Ishikawa (cell line): ENCODE data around the gene OBSCN.

Experiments
- CEBPB ChIP-seq: IDR thresholded peaks from 2 replicates; pipeline ENCODE4 v1.6.1; 2012
- CREB1 ChIP-seq: IDR thresholded peaks from 2 replicates; pipeline ENCODE4 v1.6.1; 2012; ENCODE audit warnings: low read depth
- EP300 ChIP-seq: IDR thresholded peaks from 2 replicates; pipeline ENCODE4 v1.6.1; 2012; ENCODE audit warnings: borderline replicate concordance

DNA sequence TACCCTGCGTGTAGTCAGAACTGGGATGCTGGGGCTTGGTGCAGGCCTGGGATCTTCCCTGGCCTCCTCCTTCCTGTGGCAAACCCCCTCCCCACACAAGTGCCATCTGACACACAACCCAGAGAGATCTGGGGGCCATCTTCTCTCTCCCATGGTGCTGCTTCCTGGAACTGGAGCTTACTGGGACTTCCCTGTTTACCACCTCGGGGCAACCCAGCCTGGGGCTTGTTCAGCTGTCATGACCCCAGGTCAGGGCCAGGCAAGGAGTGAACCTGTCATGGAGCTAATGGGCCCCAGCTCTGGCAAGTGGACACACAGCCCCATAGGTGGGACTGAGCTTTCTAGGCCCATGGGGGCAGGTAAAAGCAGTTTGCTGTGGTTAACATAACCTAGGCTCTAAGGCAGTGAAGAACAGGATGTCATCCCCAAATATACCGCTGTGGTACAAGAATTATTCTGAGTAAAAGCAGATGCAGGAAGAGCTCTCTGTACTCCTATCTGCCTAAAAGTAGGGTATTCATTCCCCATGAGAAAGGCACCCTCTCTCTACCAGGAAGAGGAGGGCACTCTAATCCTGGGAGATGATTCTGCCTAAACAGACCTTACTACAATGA, 196.4 kb downstream of the OBSCN start:
- no peak for TF ChIP-seq CEBPB
- TF ChIP-seq CREB1 = no peak
- no peak for TF ChIP-seq EP300
